H9 (cell line): Measurements from ENCODE around the gene LRRC58. TPM values are rescaled to one million over a fixed set of nuclear protein-coding genes. Genes with fewer than 3 reads are reported as not detected.

ENCODE experiments used
- DNase-seq: peaks from one replicate; pipeline ENCODE4 v3.0.0-alpha.2; 2017
- H2AFZ ChIP-seq: one replicate; pipeline ENCODE4 v1.6.1; 2013; ENCODE audit warnings: mild to moderate bottlenecking, low read length, control low read depth, moderate library complexity
- H2AK5ac ChIP-seq: 2 replicates; pipeline ENCODE4 v1.6.1; 2013; ENCODE audit warnings: low read length, control low read depth, mixed read lengths; ENCODE audit not compliant: insufficient read length
- H2BK120ac ChIP-seq: one replicate; pipeline ENCODE4 v1.6.1; 2013; ENCODE audit warnings: low read depth, mild to moderate bottlenecking, low read length, control low read depth, inconsistent platforms; ENCODE audit not compliant: poor library complexity, severe bottlenecking
- H2BK12ac ChIP-seq: 2 replicates; pipeline ENCODE4 v1.6.1; 2013; ENCODE audit warnings: low read length, control low read depth, mixed read lengths, low read depth; ENCODE audit not compliant: insufficient read length
- H2BK15ac ChIP-seq: 2 replicates; pipeline ENCODE4 v1.6.1; 2013; ENCODE audit warnings: low read depth, low read length, control low read depth
- H2BK20ac ChIP-seq: one replicate; pipeline ENCODE4 v1.6.1; 2013; ENCODE audit warnings: low read depth, mild to moderate bottlenecking, low read length, control low read depth, inconsistent platforms; ENCODE audit not compliant: poor library complexity, severe bottlenecking
- H2BK5ac ChIP-seq: 2 replicates; pipeline ENCODE4 v1.6.1; 2013; ENCODE audit warnings: low read length, control low read depth, mixed read lengths; ENCODE audit not compliant: insufficient read length
- H3K14ac ChIP-seq: 2 replicates; pipeline ENCODE4 v1.6.1; 2013; ENCODE audit warnings: low read length, control low read depth; ENCODE audit not compliant: insufficient read depth
- H3K18ac ChIP-seq: 2 replicates; pipeline ENCODE4 v1.6.1; 2013; ENCODE audit warnings: low read depth, mild to moderate bottlenecking, mixed read lengths, low read length, control low read depth; ENCODE audit not compliant: insufficient read length
- H3K23ac ChIP-seq: 2 replicates; pipeline ENCODE4 v1.6.1; 2013; ENCODE audit warnings: low read length, control low read depth, mixed read lengths, low read depth; ENCODE audit not compliant: insufficient read length
- H3K23me2 ChIP-seq: 2 replicates; pipeline ENCODE4 v1.6.1; 2013; ENCODE audit warnings: low read depth, mild to moderate bottlenecking, mixed read lengths, low read length, control low read depth; ENCODE audit not compliant: insufficient read length, poor library complexity, severe bottlenecking
- H3K27ac ChIP-seq: 2 replicates; pipeline ENCODE4 v1.5.1; 2013; ENCODE audit warnings: low read length, control low read depth, mixed read lengths, low read depth; ENCODE audit not compliant: insufficient read length
- H3K27me3 ChIP-seq: 2 replicates; pipeline ENCODE4 v1.6.1; 2013; ENCODE audit warnings: low read length, control low read depth, inconsistent platforms; ENCODE audit not compliant: insufficient read depth
- H3K4ac ChIP-seq: 2 replicates; pipeline ENCODE4 v1.6.1; 2013; ENCODE audit warnings: low read depth, mild to moderate bottlenecking, control low read depth, inconsistent platforms, low read length, moderate library complexity
- H3K4me1 ChIP-seq: 2 replicates; pipeline ENCODE4 v1.6.1; 2013; ENCODE audit warnings: low read length, control low read depth, inconsistent platforms; ENCODE audit not compliant: insufficient read depth
- H3K4me2 ChIP-seq: 2 replicates; pipeline ENCODE4 v1.6.1; 2013; ENCODE audit warnings: low read length, control low read depth, mixed read lengths; ENCODE audit not compliant: insufficient read length, insufficient read depth
- H3K56ac ChIP-seq: 2 replicates; pipeline ENCODE4 v1.6.1; 2013; ENCODE audit warnings: low read depth, mild to moderate bottlenecking, mixed read lengths, low read length, control low read depth; ENCODE audit not compliant: insufficient read length
- H3K79me1 ChIP-seq: 2 replicates; pipeline ENCODE4 v1.6.1; 2013; ENCODE audit warnings: low read depth, mild to moderate bottlenecking, moderate library complexity, low read length, control low read depth, inconsistent platforms; ENCODE audit not compliant: insufficient read depth, poor library complexity, severe bottlenecking
- H3K79me2 ChIP-seq: 2 replicates; pipeline ENCODE4 v1.6.1; 2013; ENCODE audit warnings: low read length, control low read depth, inconsistent platforms; ENCODE audit not compliant: insufficient read depth
- H3K9ac ChIP-seq: 2 replicates; pipeline ENCODE4 v1.6.1; 2013; ENCODE audit warnings: low read length, control low read depth, mixed read lengths; ENCODE audit not compliant: insufficient read length; ENCODE audit errors: extremely low read depth
- H3K9me3 ChIP-seq: one replicate; pipeline ENCODE4 v1.6.1; 2013; ENCODE audit warnings: low read depth, low read length, inconsistent platforms; ENCODE audit not compliant: control insufficient read depth
- H3T11ph ChIP-seq: one replicate; pipeline ENCODE4 v1.6.1; 2013; ENCODE audit warnings: mild to moderate bottlenecking, low read length, control low read depth, inconsistent platforms
- H4K20me1 ChIP-seq: one replicate; pipeline ENCODE4 v1.6.1; 2013; ENCODE audit not compliant: control insufficient read depth, insufficient read length, insufficient read depth
- H4K5ac ChIP-seq: 2 replicates; pipeline ENCODE4 v1.6.1; 2013; ENCODE audit warnings: low read depth, mild to moderate bottlenecking, mixed read lengths, low read length, control low read depth; ENCODE audit not compliant: insufficient read length
- H4K8ac ChIP-seq: replicated peaks from 2 replicates; pipeline ENCODE4 v1.6.1; 2013; ENCODE audit warnings: low read length, control low read depth, mixed read lengths, low read depth; ENCODE audit not compliant: insufficient read length
- H4K91ac ChIP-seq: 2 replicates; pipeline ENCODE4 v1.6.1; 2013; ENCODE audit warnings: low read depth, mild to moderate bottlenecking, moderate library complexity, mixed read lengths, low read length, control low read depth; ENCODE audit not compliant: insufficient read length
- H3K27ac Mint-ChIP-seq, 3 experiments: 2 replicates in 2 of 3; 3 replicates in 1 of 3; pipeline ENCODE4 v1.8.0; 2020 to 2021; ENCODE audit warnings: mixed read lengths in 3 of 3, mild to moderate bottlenecking in 1 of 3, moderate library complexity in 1 of 3
- H3K27me3 Mint-ChIP-seq: 2 replicates; pipeline ENCODE4 v1.8.0; 2021; ENCODE audit warnings: low read depth, mild to moderate bottlenecking, moderate library complexity, mixed read lengths
- H3K36me3 Mint-ChIP-seq, 3 experiments: 2 replicates in 2 of 3; 3 replicates in 1 of 3; pipeline ENCODE4 v1.8.0; 2020 to 2021; ENCODE audit warnings: low read depth in 3 of 3, mixed read lengths in 3 of 3; ENCODE audit not compliant: insufficient read depth in 1 of 3
- H3K4me1 Mint-ChIP-seq, 2 experiments: 2 replicates each; pipeline ENCODE4 v1.8.0; 2020; ENCODE audit warnings: mixed read lengths in 2 of 2
- H3K4me3 Mint-ChIP-seq, 2 experiments: 2 replicates in 1 of 2; 3 replicates in 1 of 2; pipeline ENCODE4 v1.8.0; 2020 to 2021; ENCODE audit warnings: mild to moderate bottlenecking in 2 of 2, mixed read lengths in 2 of 2, moderate library complexity in 1 of 2
- H3K9me3 Mint-ChIP-seq, 2 experiments: 2 replicates in 1 of 2; 3 replicates in 1 of 2; pipeline ENCODE4 v1.8.0; 2020; ENCODE audit warnings: mild to moderate bottlenecking in 2 of 2, mixed read lengths in 2 of 2, moderate library complexity in 1 of 2
- CTCF ChIP-seq: fragments of 200-600 bp; sonication (generic); conservative IDR thresholded peaks from 3 replicates; pipeline ENCODE4 v1.8.0; 2021; ENCODE audit warnings: antibody characterized with exemption, mild to moderate bottlenecking
- WGBS: extraction: QIAGEN DNeasy Blood & Tissue Kit; methylation state at CpG from one replicate; pipeline ENCODE4 v1.1.7; 2013; ENCODE audit warnings: missing lambda C conversion rate, low lambda C conversion rate, mixed read lengths; ENCODE audit not compliant: insufficient read length; ENCODE audit errors: extremely low coverage; 5-methylcytosine and 5-hydroxymethylcytosine counted together
- total RNA-seq: library from RNA; stranded (reverse); gene quantifications from 2 replicates; pipeline ENCODE4 v1.2.1, GENCODE V29; 2021

Gene LRRC58
- total RNA-seq, 1 experiment from 2014 or later: 18.2 TPM

GRCh38 chr3:120284747-120285507, 64.2 kb downstream of the LRRC58 start, which contains the start of gene GPR156:
GPR156 (minus strand) TSS chr3:120285222; CDS start chr3:120244098, 41,124 bp downstream.
- no peak within 1 kb of the TSS for H3K56ac ChIP-seq
- peak within 1 kb of the TSS; percentile 11 for H3K9ac ChIP-seq
- no peak within 1 kb of the TSS for H3K4ac ChIP-seq
- no peak within 1 kb of the TSS for H3K27ac Mint-ChIP-seq
- no peak within 1 kb of the TSS for H2BK120ac ChIP-seq
- H3K14ac ChIP-seq: peak within 1 kb of the TSS; percentile 11; the same call in 1 of the 2 replicates
- peak within 1 kb of the TSS; percentile 63 to 74 for H3K4me3 Mint-ChIP-seq
- no peaks in the 10 kb centered on the region for H4K20me1 ChIP-seq
- no peaks in the 10 kb centered on the region for H3K9me3 ChIP-seq
- no peaks in the 10 kb centered on the region; a peak in 3 of 5 replicates for H3K9me3 Mint-ChIP-seq
- peak within 1 kb of the TSS; percentile 25 for H2AFZ ChIP-seq
- peak; percentile 41 for DNase-seq
- no peak within 1 kb of the TSS for H2AK5ac ChIP-seq
- no peak within 1 kb of the TSS for H4K5ac ChIP-seq
- H3K79me1 ChIP-seq: no peaks in the 10 kb centered on the region
- no peaks in the 10 kb centered on the region for H3K4me1 ChIP-seq
- H3T11ph ChIP-seq: no peak within 1 kb of the TSS
- WGBS: no CpG with 5 or more reads among the region's 72 CpGs
- no peak within 1 kb of the TSS for H2BK12ac ChIP-seq
- no peak within 1 kb of the TSS for H3K18ac ChIP-seq
- no peak within 1 kb of the TSS for H3K27ac ChIP-seq
- H4K91ac ChIP-seq: no peak within 1 kb of the TSS
- peaks cover 52% of the 10 kb centered on the region for H3K27me3 Mint-ChIP-seq
- peaks cover 11 to 14% of the 10 kb centered on the region in 2 experiments for H3K4me1 Mint-ChIP-seq
- H2BK20ac ChIP-seq: no peak within 1 kb of the TSS
- no peak within 1 kb of the TSS for H2BK15ac ChIP-seq
- peaks cover 6% of the 10 kb centered on the region; the same call in 1 of the 2 replicates for H3K27me3 ChIP-seq
- H3K23ac ChIP-seq: no peak within 1 kb of the TSS
- no peak within 1 kb of the TSS for H2BK5ac ChIP-seq
- no peaks in the 10 kb centered on the region for H3K36me3 Mint-ChIP-seq
- no peaks in the 10 kb centered on the region for H3K79me2 ChIP-seq
- H3K23me2 ChIP-seq: no peaks in the 10 kb centered on the region
- TF ChIP-seq CTCF: 0 out of 3 replicates have a peak, but pooled peaks have one; percentile 16
- no peak within 1 kb of the TSS for H4K8ac ChIP-seq
- H3K4me2 ChIP-seq: peak within 1 kb of the TSS; percentile 61
